Spleen (tissue), 11 donors: ENCODE results near the gene PRUNE2. TPM values are rescaled to one million over a fixed set of nuclear protein-coding genes. Genes with fewer than 3 reads are reported as not detected.

Source experiments
- DNase-seq: peaks from one replicate; pipeline ENCODE4 v3.0.0-alpha.2; 2020
- H3K27ac ChIP-seq, 8 donors: fragments of 200-600 bp; sonication (generic) in 7 of 8; 1 replicate in 4 of 8; 2 replicates in 4 of 8; pipeline versions ENCODE4 v1.5.0 to v1.8.0; 2016 to 2021; ENCODE audit warnings: inconsistent platforms in 4 of 8, mild to moderate bottlenecking in 4 of 8, moderate library complexity in 1 of 8
- H3K27me3 ChIP-seq, 7 donors: fragments of 200-600 bp; sonication (generic) in 6 of 7; replicated peaks in 1 of 7; 1 replicate in 4 of 7; 2 replicates in 3 of 7; pipeline versions ENCODE4 v1.5.0 to v1.8.0; 2016 to 2021; ENCODE audit warnings: inconsistent platforms in 3 of 7, mild to moderate bottlenecking in 1 of 7
- H3K36me3 ChIP-seq, 6 donors: fragments of 200-600 bp; sonication (generic) in 5 of 6; 1 replicate in 4 of 6; 2 replicates in 2 of 6; pipeline versions ENCODE4 v1.5.0 to v1.8.0; 2016 to 2021; ENCODE audit warnings: inconsistent platforms in 2 of 6
- H3K4me1 ChIP-seq, 6 donors: fragments of 200-600 bp; sonication (generic) in 5 of 6; 1 replicate in 3 of 6; 2 replicates in 3 of 6; pipeline versions ENCODE4 v1.5.0 to v1.8.0; 2016 to 2021; ENCODE audit warnings: inconsistent platforms in 3 of 6
- H3K4me3 ChIP-seq, 8 donors: fragments of 200-600 bp; sonication (generic) in 7 of 8; 1 replicate in 4 of 8; 2 replicates in 4 of 8; pipeline versions ENCODE4 v1.5.0 to v1.8.0; 2016 to 2021; ENCODE audit warnings: inconsistent platforms in 4 of 8, mild to moderate bottlenecking in 4 of 8, moderate library complexity in 2 of 8
- H3K9me3 ChIP-seq, 8 donors: fragments of 200-600 bp; sonication (generic) in 7 of 8; 1 replicate in 4 of 8; 2 replicates in 4 of 8; pipeline versions ENCODE4 v1.5.0 to v1.8.0; 2016 to 2021; ENCODE audit warnings: inconsistent platforms in 4 of 8
- CTCF ChIP-seq, 11 experiments: fragments of 200-600 bp in 7 of 11; fragments of 450-650 bp in 4 of 11; sonication (generic) in 4 of 11; IDR thresholded peaks in 8 of 11; conservative IDR thresholded peaks in 3 of 11; 1 replicate in 7 of 11; 2 replicates in 4 of 11; pipeline versions ENCODE4 v1.4.0 to v1.8.0; 2016 to 2021; ENCODE audit warnings: antibody characterized with exemption in 11 of 11, inconsistent platforms in 4 of 11, mild to moderate bottlenecking in 1 of 11
- POLR2A ChIP-seq, 3 donors: fragments of 450-650 bp; IDR thresholded peaks; one replicate each; pipeline ENCODE4 v1.5.1; 2017; ENCODE audit warnings: antibody characterized with exemption in 3 of 3, mild to moderate bottlenecking in 1 of 3
- POLR2AphosphoS5 ChIP-seq, 3 donors: sonication (generic); formaldehyde crosslinking; IDR thresholded peaks; one replicate each; pipeline ENCODE4 v1.5.1; 2017; ENCODE audit warnings: antibody characterized with exemption in 3 of 3
- WGBS, 5 donors: extraction: QIAGEN DNeasy Blood & Tissue Kit in 3 of 5; methylation state at CpG; one replicate each; pipeline versions ENCODE4 v1.1.5 to v1.1.7; 2013 to 2018; 5-methylcytosine and 5-hydroxymethylcytosine counted together
- intact Hi-C: fragments of 100-400 bp; cut with DNase I; formaldehyde crosslinking; loops from one replicate; pipeline ENCODE4 v1.15.0; 2023; ENCODE audit warnings: low total_unique reads
- polyA plus RNA-seq, 3 donors: library from polyadenylated mRNA; stranded (reverse); fragments of 200-250 nt; gene quantifications; one replicate each; pipeline ENCODE4 v1.2.1, GENCODE V29; 2013
- total RNA-seq, 7 donors: library from RNA; depleted of rRNA in 3 of 7; stranded (reverse); fragments of >200 nt in 3 of 7; fragmentation: NEBNext Ultra II Directional in 4 of 7; extraction: Animal tissue kit (Norgen Biotek cat#: 25700) in 4 of 7; gene quantifications; one replicate each; pipeline versions ENCODE4 v1.1.0 to v1.2.1, GENCODE V29; 2016 to 2021
- donor health status: healthy with polysubstance abuse.
- donor health status: DM: no; HTN: no; CAD: no; lungs with moderate emphysema.
- donor health status: DM: no; HTN: no; CAD: no.
- donor health status: Bipolar disorder and iron deficiency.
- donor health status: healthy.
- donor health status: DM: no; HTN: no; CAD: no.
- donor health status: DM: yes; HTN: yes; CAD: no.

The PRUNE2 gene
- total and polyA plus RNA-seq, 10 donors, result 3.3 to 23.6 (median 14.0) TPM

GRCh38 chr9:76927540-76928240 lies 21.8 kb upstream of the PRUNE2 start:
- Histone ChIP-seq H3K27ac (no peak overlapping the region), H3K36me3 (no peaks in the 10 kb centered on the region), H3K4me3 (no peak overlapping the region), H3K27me3 (no peaks in the 10 kb centered on the region), H3K9me3 (peaks cover 0 to 5% (median 0%) of the 10 kb centered on the region in 8 donors), H3K4me1 (no peaks in the 10 kb centered on the region)
- 73 to 90% (median 84%) methylated on average over 5 of the region's 5 CpGs for WGBS, 5 donors
- TF ChIP-seq CTCF (IDR thresholded peaks at IDR 0.05 in 8 of 11, conservative IDR thresholded peaks at IDR 0.05 in 3 of 11) (no peak), POLR2A (IDR thresholded peaks at IDR 0.05) (no peak), POLR2AphosphoS5 (IDR thresholded peaks at IDR 0.05) (no peak)
- no peak for DNase-seq
- intact Hi-C loops, result no loop called here

- H3K36me3 ChIP-seq, result no peaks in the 10 kb centered on the region
- no peaks in the 10 kb centered on the region for H3K27me3 ChIP-seq
- H3K27ac ChIP-seq, result no peak overlapping the region
- TF ChIP-seq POLR2A (IDR thresholded peaks at IDR 0.05) (no peak), CTCF (IDR thresholded peaks at IDR 0.05 in 8 of 11, conservative IDR thresholded peaks at IDR 0.05 in 3 of 11) (no peak), POLR2AphosphoS5 (IDR thresholded peaks at IDR 0.05) (no peak)
- peaks cover 0 to 5% (median 0%) of the 10 kb centered on the region in 8 donors for H3K9me3 ChIP-seq
- H3K4me3 ChIP-seq, result no peak overlapping the region
- no peak for DNase-seq
- WGBS, 5 donors, result 81 to 86% (median 85%) methylated on average over 6 of the region's 6 CpGs
- H3K4me1 ChIP-seq, result no peaks in the 10 kb centered on the region
- intact Hi-C loops, result no loop called here
Observed at GRCh38 chr9:76926846-76927245, 20.9 kb upstream of the PRUNE2 start.

- H3K27me3 ChIP-seq, result no peaks in the 10 kb centered on the region
- intact Hi-C loops, result no loop called here
Observed at GRCh38 chr9:76926324-76926741, 20.4 kb upstream of the PRUNE2 start.

More at GRCh38 chr9:76926324-76926741, 20.4 kb upstream of the PRUNE2 start:
- H3K36me3 ChIP-seq, result no peaks in the 10 kb centered on the region
- no peak for TF ChIP-seq CTCF (IDR thresholded peaks at IDR 0.05 in 8 of 11, conservative IDR thresholded peaks at IDR 0.05 in 3 of 11)
- no peak for TF ChIP-seq POLR2AphosphoS5 (IDR thresholded peaks at IDR 0.05)
- TF ChIP-seq POLR2A (IDR thresholded peaks at IDR 0.05), result no peak
- no peak overlapping the region for H3K4me3 ChIP-seq
- WGBS, 5 donors, result 42 to 78% (median 59%) methylated on average over 4 of the region's 4 CpGs
- H3K4me1 ChIP-seq, result no peaks in the 10 kb centered on the region
- H3K27ac ChIP-seq, result no peak overlapping the region
- no peak for DNase-seq
- H3K9me3 ChIP-seq, result peaks cover 0 to 5% (median 0%) of the 10 kb centered on the region in 8 donors
